Parathyroid adenoma (tissue), 2 donors: ENCODE results near the gene IFT81.

ENCODE experiments used
- H2AFZ ChIP-seq: fragments of 300-600 bp; sonication (generic); one replicate; pipeline ENCODE4 v1.7.0; 2017; ENCODE audit warnings: antibody characterized with exemption, mild to moderate bottlenecking
- H3K27ac ChIP-seq: fragments of 300-600 bp; sonication (generic); one replicate; pipeline ENCODE4 v1.7.0; 2017
- H3K27me3 ChIP-seq: fragments of 300-600 bp; sonication (generic); one replicate; pipeline ENCODE4 v1.7.0; 2017; ENCODE audit warnings: low read length; ENCODE audit not compliant: control insufficient read depth, insufficient read depth
- H3K36me3 ChIP-seq: fragments of 300-600 bp; sonication (generic); one replicate; pipeline ENCODE4 v1.7.0; 2017; ENCODE audit warnings: low read length; ENCODE audit not compliant: control insufficient read depth, insufficient read depth
- H3K4me1 ChIP-seq: fragments of 300-600 bp; sonication (generic); one replicate; pipeline ENCODE4 v1.7.0; 2017; ENCODE audit warnings: control low read depth
- H3K4me2 ChIP-seq: fragments of 300-600 bp; sonication (generic); one replicate; pipeline ENCODE4 v1.7.0; 2017; ENCODE audit warnings: low read length
- H3K4me3 ChIP-seq: fragments of 300-600 bp; sonication (generic); one replicate; pipeline ENCODE4 v1.7.0; 2017; ENCODE audit warnings: low read depth, low read length
- H3K79me2 ChIP-seq: fragments of 300-600 bp; sonication (generic); one replicate; pipeline ENCODE4 v1.7.0; 2017; ENCODE audit warnings: control low read depth
- H3K9ac ChIP-seq: fragments of 300-600 bp; sonication (generic); one replicate; pipeline ENCODE4 v1.7.0; 2017; ENCODE audit warnings: mild to moderate bottlenecking
- H3K9me3 ChIP-seq: fragments of 300-600 bp; sonication (generic); one replicate; pipeline ENCODE4 v1.7.0; 2017; ENCODE audit warnings: low read length; ENCODE audit not compliant: control insufficient read depth
- CTCF ChIP-seq: fragments of 300-600 bp; sonication (generic); IDR thresholded peaks from one replicate; pipeline ENCODE4 v1.7.0; 2017; ENCODE audit warnings: antibody characterized with exemption, mild to moderate bottlenecking
- donor health status: primary hyperparathyroidism.

Gene IFT81

GRCh38 chr12:110245369-110245772 is 121.2 kb downstream of the IFT81 start:
- Histone ChIP-seq H3K9ac (no peak overlapping the region), H3K9me3 (no peaks in the 10 kb centered on the region), H3K36me3 (no peaks in the 10 kb centered on the region), H2AFZ (no peak overlapping the region), H3K27ac (no peak overlapping the region), H3K79me2 (no peaks in the 10 kb centered on the region), H3K4me2 (no peak overlapping the region), H3K4me1 (no peaks in the 10 kb centered on the region), H3K4me3 (no peak overlapping the region), H3K27me3 (no peaks in the 10 kb centered on the region)
- TF ChIP-seq CTCF, result no peak

- H3K9ac ChIP-seq, result no peak overlapping the region
- H3K27ac ChIP-seq, result no peak overlapping the region
These were observed 122.6 kb downstream of the IFT81 start for GRCh38 chr12:110246636-110247339.

GRCh38 chr12:110247340-110248095 is 123.4 kb downstream of the IFT81 start:
- H3K36me3 ChIP-seq, result no peaks in the 10 kb centered on the region
- H3K9me3 ChIP-seq, result no peaks in the 10 kb centered on the region
- no peak overlapping the region for H3K27ac ChIP-seq
- no peaks in the 10 kb centered on the region for H3K4me1 ChIP-seq
- H2AFZ ChIP-seq, result no peak overlapping the region
- no peak overlapping the region for H3K4me2 ChIP-seq
- no peaks in the 10 kb centered on the region for H3K79me2 ChIP-seq
- H3K27me3 ChIP-seq, result no peaks in the 10 kb centered on the region
- H3K9ac ChIP-seq, result no peak overlapping the region
- no peak for TF ChIP-seq CTCF
- H3K4me3 ChIP-seq, result no peak overlapping the region

More at GRCh38 chr12:110246636-110247339, 122.6 kb downstream of the IFT81 start:
- H3K4me3 ChIP-seq, result no peak overlapping the region
- H3K9me3 ChIP-seq, result no peaks in the 10 kb centered on the region
- no peak for TF ChIP-seq CTCF
- no peaks in the 10 kb centered on the region for H3K36me3 ChIP-seq
- no peaks in the 10 kb centered on the region for H3K79me2 ChIP-seq
- no peaks in the 10 kb centered on the region for H3K4me1 ChIP-seq
- no peak overlapping the region for H2AFZ ChIP-seq
- no peaks in the 10 kb centered on the region for H3K27me3 ChIP-seq
- no peak overlapping the region for H3K4me2 ChIP-seq

- H3K9ac ChIP-seq, result no peak overlapping the region
- no peaks in the 10 kb centered on the region for H3K79me2 ChIP-seq
- no peak overlapping the region for H3K27ac ChIP-seq
- H2AFZ ChIP-seq, result no peak overlapping the region
- no peak overlapping the region for H3K4me2 ChIP-seq
- no peaks in the 10 kb centered on the region for H3K4me1 ChIP-seq
- no peak for TF ChIP-seq CTCF
- H3K36me3 ChIP-seq, result no peaks in the 10 kb centered on the region
- no peaks in the 10 kb centered on the region for H3K9me3 ChIP-seq
- H3K27me3 ChIP-seq, result no peaks in the 10 kb centered on the region
- H3K4me3 ChIP-seq, result no peak overlapping the region
These were observed 123.9 kb downstream of the IFT81 start for GRCh38 chr12:110248096-110248447.
